ENCODE results near the gene VWCE.

VWCE gene

DNA sequence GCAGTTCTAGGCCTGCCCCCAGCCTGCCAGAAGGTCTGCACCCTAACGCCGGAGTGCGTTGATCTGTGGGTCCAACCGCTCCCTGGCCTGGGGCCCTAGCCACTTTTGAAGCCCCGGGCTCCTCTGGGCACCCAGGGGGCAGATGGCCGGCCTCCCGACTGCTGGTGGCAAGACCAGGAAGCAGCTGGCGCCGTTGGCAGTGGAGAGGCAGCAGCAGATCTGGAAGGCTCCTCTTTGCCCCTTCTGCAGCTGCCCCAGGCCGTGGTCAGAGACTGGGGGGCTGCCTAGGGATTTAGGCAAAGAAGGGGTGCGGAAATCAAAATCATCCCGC is 445 bp upstream of the VWCE start:
- no peaks in the 10 kb centered on the region for H3K9me2 ChIP-seq (replicated peaks; ENCODE audit: control insufficient read depth, low read length)
- peaks cover 44% of the 10 kb centered on the region for H3K36me3 ChIP-seq (ENCODE audit: control insufficient read depth, low read length)
- no peaks in the 10 kb centered on the region for H4K20me1 ChIP-seq (ENCODE audit: control insufficient read depth, insufficient read depth, low read depth, low read length)
- peaks cover 21% of the 10 kb centered on the region for H3F3A ChIP-seq (ENCODE audit: control insufficient read depth, insufficient read depth)
- 0 out of 2 replicates have a peak overlapping the region, but pooled peaks have one; percentile 72 for H3K27ac ChIP-seq (ENCODE audit: low read depth, low read length)
- TF ChIP-seq, protein P1, sequence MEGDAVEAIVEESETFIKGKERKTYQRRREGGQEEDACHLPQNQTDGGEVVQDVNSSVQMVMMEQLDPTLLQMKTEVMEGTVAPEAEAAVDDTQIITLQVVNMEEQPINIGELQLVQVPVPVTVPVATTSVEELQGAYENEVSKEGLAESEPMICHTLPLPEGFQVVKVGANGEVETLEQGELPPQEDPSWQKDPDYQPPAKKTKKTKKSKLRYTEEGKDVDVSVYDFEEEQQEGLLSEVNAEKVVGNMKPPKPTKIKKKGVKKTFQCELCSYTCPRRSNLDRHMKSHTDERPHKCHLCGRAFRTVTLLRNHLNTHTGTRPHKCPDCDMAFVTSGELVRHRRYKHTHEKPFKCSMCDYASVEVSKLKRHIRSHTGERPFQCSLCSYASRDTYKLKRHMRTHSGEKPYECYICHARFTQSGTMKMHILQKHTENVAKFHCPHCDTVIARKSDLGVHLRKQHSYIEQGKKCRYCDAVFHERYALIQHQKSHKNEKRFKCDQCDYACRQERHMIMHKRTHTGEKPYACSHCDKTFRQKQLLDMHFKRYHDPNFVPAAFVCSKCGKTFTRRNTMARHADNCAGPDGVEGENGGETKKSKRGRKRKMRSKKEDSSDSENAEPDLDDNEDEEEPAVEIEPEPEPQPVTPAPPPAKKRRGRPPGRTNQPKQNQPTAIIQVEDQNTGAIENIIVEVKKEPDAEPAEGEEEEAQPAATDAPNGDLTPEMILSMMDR (IDR thresholded peaks at IDR 0.05; ENCODE audit: low read depth, low read length, poor library complexity, severe bottlenecking), result no peak
- TF ChIP-seq EZH2phosphoT487 (IDR thresholded peaks at IDR 0.05; ENCODE audit: borderline replicate concordance, low read length), result no peak
- H3K27me3 ChIP-seq (ENCODE audit: control insufficient read depth, low read length), result no peaks in the 10 kb centered on the region
- H3K9me3 ChIP-seq (ENCODE audit: control insufficient read depth, insufficient read depth, low read length), result no peaks in the 10 kb centered on the region
- H3K4me2 ChIP-seq (ENCODE audit: low read length), result peak overlapping the region; percentile 85
- H3K4me1 ChIP-seq (ENCODE audit: control insufficient read depth, low read length), result peaks cover 21% of the 10 kb centered on the region
- peaks cover 18% of the 10 kb centered on the region for H3K79me2 ChIP-seq (ENCODE audit: control insufficient read depth, low read length)
- peak overlapping the region; percentile 87 for H3K4me3 ChIP-seq (ENCODE audit: low read length)

DNA sequence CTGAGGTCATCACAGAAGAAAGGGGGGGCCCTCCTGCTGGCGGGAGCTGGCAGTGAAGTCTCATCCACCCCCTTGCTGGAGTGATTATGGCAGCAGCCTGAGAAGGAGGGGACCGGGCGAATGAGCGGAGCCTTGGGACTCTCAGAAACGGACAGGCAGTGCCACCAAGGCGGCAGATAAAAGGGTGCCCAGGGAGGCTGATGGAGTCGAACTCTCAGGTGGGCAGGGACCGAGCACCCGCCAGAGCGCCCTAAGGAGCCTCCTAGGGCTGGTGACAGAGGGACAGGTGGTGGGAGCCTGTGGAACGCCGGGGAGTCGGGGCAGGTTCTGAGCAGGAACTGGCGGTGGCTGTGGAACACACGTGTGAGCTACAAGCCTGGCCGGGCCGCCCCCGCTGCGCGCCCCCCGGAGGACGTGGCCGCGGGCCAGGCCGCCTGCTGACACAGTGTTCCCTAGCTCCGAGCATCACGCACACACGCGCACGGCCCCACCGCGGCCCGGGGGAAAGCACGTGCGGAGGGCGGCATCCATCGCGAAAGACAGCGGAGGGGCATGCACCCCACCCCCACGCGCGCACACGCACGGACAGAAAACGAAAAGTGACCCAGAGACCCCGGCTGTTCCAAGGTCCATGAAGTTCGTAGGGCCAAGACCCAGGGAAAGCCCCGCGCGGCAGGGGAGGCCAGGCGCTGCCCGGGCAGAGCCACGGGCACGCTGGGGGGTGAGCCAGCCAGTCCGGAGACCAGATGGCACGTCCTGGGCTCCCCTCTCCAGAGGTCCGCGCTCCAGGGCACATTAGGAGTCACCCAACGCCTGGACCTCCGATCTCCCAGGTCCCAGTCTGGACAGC is 1.0 kb downstream of the VWCE start:
- Histone ChIP-seq H3K27ac (ENCODE audit: low read depth, low read length) (peak overlapping the region; percentile 72), H3K4me2 (ENCODE audit: low read length) (peak overlapping the region; percentile 85), H3K27me3 (ENCODE audit: control insufficient read depth, low read length) (no peaks in the 10 kb centered on the region)

DNA sequence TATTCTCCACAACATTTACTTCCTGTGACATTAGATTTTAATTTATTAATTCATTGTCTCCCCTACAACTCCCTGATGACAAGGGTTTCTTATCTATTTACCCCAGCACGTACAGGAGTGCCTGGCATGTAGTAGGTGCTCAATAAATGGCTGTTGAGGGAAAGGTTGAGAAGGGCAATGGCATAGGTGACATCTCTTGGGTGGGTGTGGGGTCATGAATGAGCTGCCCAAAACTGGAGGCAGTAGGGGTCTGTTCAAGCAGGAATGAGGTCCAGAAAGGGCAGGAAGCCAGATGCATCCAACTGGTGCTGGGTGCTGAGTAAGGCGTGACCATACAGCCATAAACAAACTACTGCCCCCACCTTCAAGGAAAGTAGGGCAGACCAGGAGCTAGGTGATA is 2.8 kb downstream of the VWCE start:
- H3K9me3 ChIP-seq (ENCODE audit: control insufficient read depth, insufficient read depth, low read length), result no peaks in the 10 kb centered on the region
- H3K4me3 ChIP-seq (ENCODE audit: low read length), result no peak overlapping the region
- no peaks in the 10 kb centered on the region for H3K27me3 ChIP-seq (ENCODE audit: control insufficient read depth, low read length)
- H3K27ac ChIP-seq (ENCODE audit: low read depth, low read length), result no peak overlapping the region
- peaks cover 21% of the 10 kb centered on the region for H3K4me1 ChIP-seq (ENCODE audit: control insufficient read depth, low read length)
- H4K20me1 ChIP-seq (ENCODE audit: control insufficient read depth, insufficient read depth, low read depth, low read length), result no peaks in the 10 kb centered on the region
- H3F3A ChIP-seq (ENCODE audit: control insufficient read depth, insufficient read depth), result peaks cover 10% of the 10 kb centered on the region; the same call in 1 of the 2 replicates
- H3K36me3 ChIP-seq (ENCODE audit: control insufficient read depth, low read length), result peaks cover 13% of the 10 kb centered on the region
- no peaks in the 10 kb centered on the region for H3K9me2 ChIP-seq (replicated peaks; ENCODE audit: control insufficient read depth, low read length)
- H3K79me2 ChIP-seq (ENCODE audit: control insufficient read depth, low read length), result peaks cover 18% of the 10 kb centered on the region
- H3K4me2 ChIP-seq (ENCODE audit: low read length), result no peak overlapping the region
- TF ChIP-seq EZH2phosphoT487 (IDR thresholded peaks at IDR 0.05; ENCODE audit: borderline replicate concordance, low read length), result no peak
- TF ChIP-seq, protein P1 (IDR thresholded peaks at IDR 0.05; ENCODE audit: low read depth, low read length, poor library complexity, severe bottlenecking), result no peak

More for the DNA sequence above, 1.0 kb downstream of the VWCE start:
- Histone ChIP-seq H4K20me1 (ENCODE audit: control insufficient read depth, insufficient read depth, low read depth, low read length) (no peaks in the 10 kb centered on the region), H3K79me2 (ENCODE audit: control insufficient read depth, low read length) (peaks cover 18% of the 10 kb centered on the region), H3K4me3 (ENCODE audit: low read length) (peak overlapping the region; percentile 87), H3K9me2 (replicated peaks; ENCODE audit: control insufficient read depth, low read length) (no peaks in the 10 kb centered on the region), H3F3A (ENCODE audit: control insufficient read depth, insufficient read depth) (peaks cover 21% of the 10 kb centered on the region), H3K4me1 (ENCODE audit: control insufficient read depth, low read length) (peaks cover 21% of the 10 kb centered on the region), H3K36me3 (ENCODE audit: control insufficient read depth, low read length) (peaks cover 30% of the 10 kb centered on the region), H3K9me3 (ENCODE audit: control insufficient read depth, insufficient read depth, low read length) (no peaks in the 10 kb centered on the region)
- TF ChIP-seq EZH2phosphoT487 (IDR thresholded peaks at IDR 0.05; ENCODE audit: borderline replicate concordance, low read length), result no peak
- TF ChIP-seq, protein P1 (IDR thresholded peaks at IDR 0.05; ENCODE audit: low read depth, low read length, poor library complexity, severe bottlenecking), result no peak
